CD4-positive, alpha-beta T cell treated with Interferon alpha-2 for 1 hour (primary cell): Measurements from ENCODE around the gene ALX3.
"Not testable (repeated sequence)": the region's sequence is repeated elsewhere in the genome, so short reads cannot be mapped to it uniquely, and the experiment has no call there.

ENCODE experiments used
- DNase-seq, 2 donors: peaks; one replicate each; pipeline ENCODE4 v3.0.0-alpha.2; 2020 to 2022

Gene ALX3

DNA sequence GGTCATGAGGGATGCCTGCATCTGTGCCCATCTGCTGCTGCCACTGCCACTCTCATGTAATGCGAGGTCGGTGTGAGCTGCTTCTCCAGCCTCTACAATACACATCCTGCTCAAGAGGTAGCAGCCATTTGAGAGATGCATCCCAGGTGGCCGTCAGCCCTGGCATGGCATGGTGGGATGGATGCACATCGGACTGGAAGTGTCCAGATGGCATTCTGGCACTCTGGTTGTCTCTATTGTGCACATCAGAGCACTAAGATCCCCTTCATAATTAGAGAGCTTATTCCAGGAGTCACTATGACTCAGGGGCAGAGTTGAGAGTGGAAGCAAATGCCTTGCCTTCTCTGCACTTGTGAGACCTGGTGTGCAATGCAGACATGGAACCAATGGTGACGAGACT lies 32.2 kb downstream of the ALX3 start:
- no peak for DNase-seq

DNA sequence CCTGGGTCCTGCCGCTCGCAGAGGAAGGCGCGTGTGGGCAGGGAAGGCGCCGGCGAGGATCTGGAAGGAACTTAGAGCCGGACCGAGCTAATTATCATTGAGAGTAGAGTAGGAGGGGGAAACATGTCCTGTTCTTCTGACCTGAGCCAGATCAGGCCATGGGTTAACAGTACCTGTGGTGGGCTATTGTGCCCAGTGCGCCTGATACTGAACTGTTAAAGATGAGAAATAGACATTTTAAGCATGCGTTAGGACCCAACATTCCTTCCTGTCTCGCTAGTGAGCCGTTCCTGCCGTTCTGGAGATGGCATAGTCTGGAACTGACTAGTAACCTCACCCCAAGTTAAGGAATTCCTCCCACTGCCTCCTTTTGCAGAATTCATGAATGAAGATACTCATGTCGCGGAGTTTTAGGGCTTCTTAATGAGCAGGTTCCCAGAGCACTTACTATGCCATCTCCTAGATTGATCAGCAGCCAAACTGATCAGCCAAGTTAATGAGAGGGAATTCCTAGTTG lies 35.2 kb downstream of the ALX3 start:
- DNase-seq: no peak

DNA sequence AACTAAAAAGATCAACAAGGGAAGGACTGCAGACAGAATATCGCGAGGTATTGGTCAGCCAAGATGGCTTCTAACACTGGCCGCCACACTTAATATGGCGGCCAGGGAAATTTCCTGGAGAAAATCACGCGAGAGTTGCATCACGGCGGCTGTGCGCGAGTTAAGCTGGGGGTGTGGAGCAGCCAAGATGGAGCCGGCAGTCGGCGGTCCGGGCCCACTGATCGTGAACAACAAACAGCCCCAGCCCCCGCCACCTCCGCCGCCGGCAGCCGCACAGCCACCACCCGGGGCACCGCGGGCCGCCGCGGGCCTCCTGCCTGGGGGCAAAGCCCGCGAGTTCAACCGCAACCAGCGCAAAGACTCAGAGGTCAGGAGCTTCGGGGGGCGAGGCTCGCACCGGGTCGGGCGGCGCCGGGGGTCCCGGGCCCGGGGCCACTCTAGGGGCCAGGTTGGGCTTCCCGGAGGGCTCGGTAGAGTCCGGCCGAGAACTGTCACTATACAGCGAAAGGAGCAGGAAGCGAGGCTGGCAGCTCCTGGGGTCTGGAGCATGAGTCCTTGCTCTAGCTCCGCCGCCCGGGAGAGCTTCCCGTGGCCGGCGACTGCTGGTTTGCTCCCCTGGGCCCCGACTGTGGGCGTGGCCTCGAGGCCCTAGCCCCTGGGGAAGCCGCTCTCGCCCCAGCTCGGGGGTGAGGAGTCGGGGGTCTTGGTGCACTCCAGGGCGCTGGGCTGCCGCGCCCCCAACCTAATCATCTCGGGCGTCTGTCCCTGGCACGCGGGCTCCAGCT lies 35.8 kb downstream of the ALX3 start, which contains the start of gene STRIP1:
STRIP1 (plus strand) TSS at position 174 of the 785 bp plus-strand sequence; CDS start at position 188, 14 bp downstream.
- DNase-seq: peak; percentile 95 to 97

DNA sequence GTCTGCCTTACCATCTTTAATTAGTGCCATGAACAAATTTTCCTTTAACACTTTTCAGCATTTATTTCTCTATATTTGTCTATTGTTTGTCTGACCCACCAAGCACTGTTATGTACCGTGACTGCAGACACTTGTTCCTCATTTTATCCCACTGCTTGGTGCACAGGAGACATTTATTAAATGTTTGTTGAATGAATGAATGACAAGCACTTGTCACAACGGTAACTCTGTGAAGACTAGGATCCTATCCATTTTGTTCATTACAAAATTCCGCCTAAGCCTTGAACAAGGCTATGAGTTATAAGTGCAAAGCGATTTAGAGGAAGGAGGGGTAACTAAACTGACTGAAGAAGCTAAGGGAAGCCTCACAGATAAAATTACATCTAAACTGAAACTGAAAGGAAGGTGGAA lies 36.4 kb downstream of the ALX3 start:
- DNase-seq: no peak

DNA sequence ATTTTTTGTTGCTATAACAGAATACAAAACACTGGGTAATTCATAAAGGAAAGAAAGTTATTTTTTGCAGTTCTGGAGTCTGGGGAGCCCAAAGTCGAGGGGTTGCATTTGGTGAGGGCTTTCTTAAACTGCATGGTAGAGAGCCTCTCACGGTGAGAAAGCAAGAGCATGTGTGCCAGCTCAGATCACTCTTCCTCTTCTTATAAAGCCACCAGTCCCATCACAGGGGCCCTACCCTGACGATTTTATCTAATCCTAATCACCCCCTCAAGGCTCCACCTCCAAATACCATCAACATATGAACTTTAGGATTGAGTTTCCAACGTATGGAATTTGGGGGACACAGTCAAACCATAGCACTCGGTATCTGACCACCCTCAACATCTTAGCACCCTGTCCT lies 37.1 kb downstream of the ALX3 start:
- DNase-seq: no peak

DNA sequence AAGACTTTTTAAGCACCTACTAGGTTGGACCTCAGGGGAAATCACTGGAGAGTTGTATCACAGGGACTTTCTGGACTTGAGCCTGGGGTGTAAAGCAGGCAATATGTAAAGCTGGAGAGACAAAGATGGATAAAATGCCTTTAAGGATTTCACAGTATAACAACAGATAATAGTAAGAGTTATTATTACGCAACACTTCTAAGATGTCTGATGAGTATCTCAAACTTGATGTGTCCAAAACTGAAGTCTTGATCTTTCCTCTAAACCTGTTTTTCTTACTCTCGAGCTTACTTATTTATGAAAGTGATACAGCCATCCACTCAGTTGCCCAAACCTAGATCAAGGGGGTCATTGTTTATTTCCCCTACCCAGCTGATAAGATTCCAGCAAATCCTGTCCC lies 38.1 kb downstream of the ALX3 start:
- DNase-seq: no peak

DNA sequence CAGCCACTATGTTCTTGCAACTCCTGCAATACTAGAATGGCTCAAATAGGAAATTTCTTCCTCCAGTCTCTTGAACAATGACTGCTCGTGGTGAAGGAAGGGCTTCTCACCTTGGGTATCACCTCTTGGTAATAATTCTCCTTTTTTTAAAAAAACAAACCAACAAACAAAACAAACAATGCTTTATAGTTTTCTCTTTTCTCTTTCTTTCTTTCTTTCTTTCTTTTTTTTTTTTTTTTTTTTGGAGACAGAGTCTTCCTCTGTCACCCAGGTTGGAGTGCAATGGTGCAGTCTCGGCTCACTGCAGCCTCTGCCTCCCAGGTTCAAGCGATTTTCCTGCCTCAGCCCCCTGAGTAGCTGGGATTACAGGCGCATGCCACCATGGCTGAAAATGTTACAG lies 39.8 kb downstream of the ALX3 start:
- DNase-seq: not testable (repeated sequence)

DNA sequence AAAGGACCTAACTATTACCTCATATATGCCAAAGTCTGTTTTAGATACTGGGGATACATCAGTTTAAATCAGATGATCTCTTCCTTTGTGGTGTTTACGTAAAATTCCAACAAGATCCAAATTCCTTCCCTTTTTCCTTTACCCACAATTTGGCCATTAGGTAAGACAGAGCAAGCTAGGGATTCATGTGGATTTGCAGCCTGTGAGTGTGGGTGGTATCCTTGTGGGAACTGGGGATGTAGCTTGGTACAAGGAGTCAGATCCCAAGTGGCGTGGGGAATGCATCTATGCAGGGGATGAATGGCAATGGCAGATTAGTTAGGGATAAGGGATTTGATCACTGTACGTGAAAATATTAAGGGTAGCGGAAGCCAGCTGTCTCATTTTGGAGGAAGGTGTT lies 45.9 kb downstream of the ALX3 start:
- DNase-seq: no peak

DNA sequence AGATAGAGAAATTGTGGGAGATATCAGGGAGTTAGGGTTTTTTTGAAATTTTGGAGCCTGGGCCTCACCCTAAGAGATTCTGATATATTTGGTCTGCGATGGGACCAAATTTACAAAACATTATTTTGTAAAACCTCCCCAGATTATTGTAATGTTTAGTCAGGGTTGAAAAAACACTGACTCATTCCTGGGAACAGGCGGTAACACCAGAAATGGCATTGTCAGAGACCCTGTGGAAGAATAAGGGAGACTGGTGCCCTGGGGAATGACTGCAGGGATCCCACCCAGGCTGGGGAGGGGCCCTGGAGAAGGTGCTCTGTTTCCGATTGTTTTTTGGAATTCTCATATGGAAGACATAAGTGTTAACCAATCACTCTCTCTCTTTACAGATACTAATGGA lies 49.2 kb downstream of the ALX3 start:
- DNase-seq: no peak

DNA sequence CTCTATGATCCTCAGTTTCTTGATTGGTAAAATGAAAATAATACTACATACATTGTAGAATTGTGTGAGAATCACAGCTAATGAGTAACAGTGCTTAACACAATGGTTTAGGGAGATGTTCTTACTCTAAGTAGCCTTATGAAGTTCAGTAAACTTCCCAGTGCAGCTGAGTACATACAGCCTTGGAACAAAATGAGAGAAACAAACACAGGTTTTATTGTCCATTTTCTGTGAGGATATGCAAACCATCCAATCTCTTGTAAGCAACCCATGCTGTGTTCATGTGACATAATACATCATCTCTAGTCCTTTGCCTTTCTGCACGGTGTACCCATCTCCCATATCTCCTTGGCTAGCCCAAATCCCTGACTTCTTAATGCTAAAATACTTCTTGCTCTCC lies 50.7 kb downstream of the ALX3 start:
- no peak for DNase-seq

DNA sequence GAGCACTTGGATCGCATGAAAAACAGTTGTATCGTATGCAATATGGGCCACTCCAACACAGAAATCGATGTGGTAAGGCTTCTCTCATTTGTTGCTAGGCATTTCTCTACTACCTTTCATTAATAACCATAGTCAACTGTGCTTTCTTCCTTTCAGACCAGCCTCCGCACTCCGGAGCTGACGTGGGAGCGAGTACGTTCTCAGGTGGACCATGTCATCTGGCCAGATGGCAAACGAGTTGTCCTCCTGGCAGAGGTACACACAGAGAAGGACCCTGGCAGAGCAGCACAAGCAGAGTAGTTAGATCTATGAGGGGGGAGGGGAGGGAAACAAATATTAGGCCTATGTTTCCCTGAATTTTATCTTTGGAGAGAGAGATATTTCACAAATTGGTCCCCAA lies 52.1 kb downstream of the ALX3 start:
- no peak for DNase-seq

DNA sequence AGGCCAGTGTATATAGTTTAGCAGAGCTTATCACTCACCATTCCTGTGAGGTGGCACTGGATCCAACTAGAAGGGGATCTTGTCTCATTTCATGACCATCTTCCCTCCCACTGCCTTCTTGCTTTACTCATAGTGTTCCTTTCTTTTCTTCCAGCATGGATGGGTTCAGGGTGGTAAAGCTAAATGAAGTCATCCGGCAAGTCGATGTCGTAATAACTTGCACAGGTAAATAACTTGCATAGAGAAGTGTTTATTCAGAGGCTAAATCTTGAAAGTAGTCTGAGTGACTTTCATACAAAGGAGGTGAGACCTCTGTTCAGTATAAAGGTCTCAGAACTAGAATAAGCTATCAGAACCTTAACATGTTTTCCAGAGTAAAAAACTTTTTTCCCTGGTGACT lies 52.7 kb downstream of the ALX3 start:
- no peak for DNase-seq

DNA sequence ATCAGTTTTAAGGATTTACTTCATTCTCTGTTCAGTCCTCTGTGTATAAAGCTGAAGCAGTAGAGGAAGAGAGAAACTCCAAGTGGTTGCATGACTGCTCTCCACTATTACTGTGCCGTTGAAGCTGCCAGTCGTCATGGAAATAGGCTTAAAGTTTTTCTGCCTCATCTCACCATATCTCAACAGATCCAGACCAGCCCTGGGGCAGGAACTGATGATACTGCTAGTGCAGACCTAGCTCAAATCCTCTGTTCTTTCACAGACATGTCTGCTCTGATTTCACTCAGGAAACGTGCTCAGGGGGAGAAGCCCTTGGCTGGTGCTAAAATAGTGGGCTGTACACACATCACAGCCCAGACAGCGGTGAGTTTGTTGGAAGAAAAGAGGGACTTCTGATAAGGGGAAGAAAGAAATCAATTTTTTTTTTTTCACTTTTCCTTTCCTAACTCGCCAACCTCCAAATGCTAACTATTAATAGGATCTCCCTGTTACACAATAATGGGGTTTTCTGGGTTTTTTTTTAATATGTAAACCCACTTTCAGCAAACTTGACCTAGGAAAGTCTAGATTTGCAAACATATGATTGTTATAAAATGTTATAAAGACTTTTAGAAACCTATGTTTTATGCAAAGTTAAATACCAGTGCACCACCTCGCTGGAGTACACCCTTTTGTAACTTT lies 58.2 kb downstream of the ALX3 start:
- DNase-seq: peak in 1 of 2 donors; percentile 18

DNA sequence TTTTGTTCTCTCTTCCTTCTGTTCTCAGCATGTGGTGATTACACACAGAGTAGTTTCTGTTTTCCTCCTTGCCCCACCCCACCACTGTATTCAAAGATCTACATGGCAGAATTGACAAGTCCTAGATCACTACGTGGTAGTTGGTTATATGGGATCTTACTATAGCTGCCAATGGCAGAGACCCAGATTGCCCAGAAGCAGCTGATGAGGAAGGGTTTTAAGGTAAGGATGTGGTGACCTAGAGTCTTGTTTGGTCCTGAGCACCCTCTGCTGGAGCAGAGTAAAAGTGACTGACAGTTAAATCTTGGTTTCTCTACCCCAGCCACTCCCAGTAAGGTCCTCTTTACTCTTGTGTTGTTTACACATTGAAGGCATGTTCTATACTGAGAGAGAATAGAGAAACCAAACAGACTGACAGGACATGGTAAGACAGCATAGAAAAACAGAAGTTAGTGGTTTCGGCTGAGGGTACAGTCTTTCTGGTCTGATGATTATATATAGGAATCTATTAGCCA lies 58.9 kb downstream of the ALX3 start:
- DNase-seq: peak; percentile 63 to 69
